Measurements from ENCODE around the gene ZNF790. TPM values are rescaled to one million over a fixed set of nuclear protein-coding genes. Genes with fewer than 3 reads are reported as not detected.

The ZNF790 gene
- total RNA-seq, 4 donors from 2014 or later = 0.60 to 5.1 (median 4.8) TPM; not detected in 1

GRCh38 chr19:36837176-36837905, 846 bp downstream of the ZNF790 start:
- H3K27me3 ChIP-seq = no peaks in the 10 kb centered on the region
- peaks cover 0 to 28% (median 7%) of the 10 kb centered on the region in 4 donors for H3K36me3 ChIP-seq
- no peak for TF ChIP-seq POLR2AphosphoS5 (IDR thresholded peaks at IDR 0.05)
- TF ChIP-seq, protein P1, sequence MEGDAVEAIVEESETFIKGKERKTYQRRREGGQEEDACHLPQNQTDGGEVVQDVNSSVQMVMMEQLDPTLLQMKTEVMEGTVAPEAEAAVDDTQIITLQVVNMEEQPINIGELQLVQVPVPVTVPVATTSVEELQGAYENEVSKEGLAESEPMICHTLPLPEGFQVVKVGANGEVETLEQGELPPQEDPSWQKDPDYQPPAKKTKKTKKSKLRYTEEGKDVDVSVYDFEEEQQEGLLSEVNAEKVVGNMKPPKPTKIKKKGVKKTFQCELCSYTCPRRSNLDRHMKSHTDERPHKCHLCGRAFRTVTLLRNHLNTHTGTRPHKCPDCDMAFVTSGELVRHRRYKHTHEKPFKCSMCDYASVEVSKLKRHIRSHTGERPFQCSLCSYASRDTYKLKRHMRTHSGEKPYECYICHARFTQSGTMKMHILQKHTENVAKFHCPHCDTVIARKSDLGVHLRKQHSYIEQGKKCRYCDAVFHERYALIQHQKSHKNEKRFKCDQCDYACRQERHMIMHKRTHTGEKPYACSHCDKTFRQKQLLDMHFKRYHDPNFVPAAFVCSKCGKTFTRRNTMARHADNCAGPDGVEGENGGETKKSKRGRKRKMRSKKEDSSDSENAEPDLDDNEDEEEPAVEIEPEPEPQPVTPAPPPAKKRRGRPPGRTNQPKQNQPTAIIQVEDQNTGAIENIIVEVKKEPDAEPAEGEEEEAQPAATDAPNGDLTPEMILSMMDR (IDR thresholded peaks at IDR 0.05) = no peak
- H3K27ac ChIP-seq = peak overlapping the region; percentile 89 to 92 (median 90)
- peak overlapping the region; percentile 69 to 84 (median 74) for H3K4me3 ChIP-seq
- no peak for DNase-seq
- in situ Hi-C loops (cut with MboI; ENCODE audit: low pct_ligation_motif_present in 1 of 4, low pct_unique_long_range_greater_than_20kb in 1 of 4, low sequenced_read_pairs in 3 of 4) (no loop called here), intact Hi-C loops (cut with DNase I; ENCODE audit: low total_unique reads) (no loop called here)
- H3K9me3 ChIP-seq = peaks cover 38 to 44% of the 10 kb centered on the region in 2 donors
- H3K4me1 ChIP-seq = peaks cover 0 to 9% (median 9%) of the 10 kb centered on the region in 4 donors
- 20 to 21% methylated on average over 8 of the region's 8 CpGs for WGBS, 2 donors (ENCODE audit: low coverage in 1 of 2)

DNA sequence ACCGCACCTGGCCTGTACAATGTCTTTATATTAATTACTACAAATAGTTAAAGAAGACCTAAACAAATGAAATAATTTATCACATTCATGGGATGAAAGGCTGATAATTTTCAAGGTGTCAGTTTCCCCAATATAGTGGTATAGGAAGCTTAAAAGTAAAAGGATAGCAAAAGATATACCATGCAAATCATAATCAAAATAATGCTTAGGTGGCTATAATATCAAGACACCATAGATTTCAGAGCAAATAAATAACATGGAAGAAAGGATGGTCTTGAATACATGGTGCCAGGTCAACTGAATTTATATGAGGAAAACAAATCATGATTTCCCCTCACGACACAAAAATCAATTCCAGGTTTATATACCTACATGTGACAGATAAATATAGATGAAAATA, 4.8 kb downstream of the ZNF790 start:
- Histone ChIP-seq H3K36me3 (peaks cover 0 to 64% (median 18%) of the 10 kb centered on the region in 4 donors), H3K27ac (no peak overlapping the region), H3K9me3 (peaks cover 78 to 83% of the 10 kb centered on the region in 2 donors), H3K4me1 (peaks cover 0 to 9% (median 7%) of the 10 kb centered on the region in 4 donors), H3K4me3 (no peak overlapping the region), H3K27me3 (no peaks in the 10 kb centered on the region)
- in situ Hi-C loops (cut with MboI; ENCODE audit: low pct_ligation_motif_present in 1 of 4, low pct_unique_long_range_greater_than_20kb in 1 of 4, low sequenced_read_pairs in 3 of 4) (no loop called here), intact Hi-C loops (cut with DNase I; ENCODE audit: low total_unique reads) (no loop called here)
- 98 to 100% methylated on average over 1 to 2 of the region's 2 CpGs for WGBS, 2 donors (ENCODE audit: low coverage in 1 of 2)
- TF ChIP-seq, protein P1 (IDR thresholded peaks at IDR 0.05) = no peak
- no peak for TF ChIP-seq EP300 (IDR thresholded peaks at IDR 0.05; ENCODE audit: low read depth)
- no peak for TF ChIP-seq POLR2AphosphoS5 (IDR thresholded peaks at IDR 0.05)
- DNase-seq = no peak

GRCh38 chr19:36821758-36822157, 16.4 kb downstream of the ZNF790 start:
- H3K27me3 ChIP-seq = no peaks in the 10 kb centered on the region
- in situ Hi-C loops (cut with MboI; ENCODE audit: low pct_ligation_motif_present in 1 of 4, low pct_unique_long_range_greater_than_20kb in 1 of 4, low sequenced_read_pairs in 3 of 4) = no loop called here
- H3K36me3 ChIP-seq = peaks cover 0 to 98% (median 44%) of the 10 kb centered on the region in 4 donors
- H3K4me1 ChIP-seq = no peaks in the 10 kb centered on the region
- peaks cover 87 to 99% of the 10 kb centered on the region in 2 donors for H3K9me3 ChIP-seq
- WGBS, 2 donors (ENCODE audit: low coverage in 1 of 2) = 94 to 97% methylated on average over 5 of the region's 5 CpGs
- H3K4me3 ChIP-seq = no peak overlapping the region
- TF ChIP-seq, protein P1 (IDR thresholded peaks at IDR 0.05) = no peak
- TF ChIP-seq POLR2AphosphoS5 (IDR thresholded peaks at IDR 0.05) (no peak), POLR2A (IDR thresholded peaks at IDR 0.05) (no peak), EP300 (IDR thresholded peaks at IDR 0.05; ENCODE audit: low read depth) (no peak)
- no peak for DNase-seq
- H3K27ac ChIP-seq = no peak overlapping the region
- intact Hi-C loops (cut with DNase I; ENCODE audit: low total_unique reads) = loop anchor here (5.0 kb wide), 1 partner anchor 626 kb away; no protein-coding TSS in a partner anchor

GRCh38 chr19:36819130-36819630, 19.0 kb downstream of the ZNF790 start:
- no peak for TF ChIP-seq EP300 (IDR thresholded peaks at IDR 0.05; ENCODE audit: low read depth)
- no peak for TF ChIP-seq POLR2A (IDR thresholded peaks at IDR 0.05)
- TF ChIP-seq POLR2AphosphoS5 (IDR thresholded peaks at IDR 0.05) = no peak
- TF ChIP-seq, protein P1 (IDR thresholded peaks at IDR 0.05) = no peak
- in situ Hi-C loops (cut with MboI; ENCODE audit: low pct_ligation_motif_present in 1 of 4, low pct_unique_long_range_greater_than_20kb in 1 of 4, low sequenced_read_pairs in 3 of 4) (loop anchor here in 1 of 4 donors (10.0 kb wide), 1 partner anchor 56 kb away; no protein-coding TSS in a partner anchor), intact Hi-C loops (cut with DNase I; ENCODE audit: low total_unique reads) (no loop called here)
- Histone ChIP-seq H3K36me3 (peaks cover 0 to 98% (median 46%) of the 10 kb centered on the region in 4 donors), H3K4me1 (no peaks in the 10 kb centered on the region), H3K27me3 (no peaks in the 10 kb centered on the region), H3K9me3 (peaks cover 93 to 99% of the 10 kb centered on the region in 2 donors), H3K4me3 (no peak overlapping the region), H3K27ac (no peak overlapping the region)
- 94% methylated on average over 7 of the region's 7 CpGs for WGBS, 2 donors (ENCODE audit: low coverage in 1 of 2)
- DNase-seq = no peak
